Measurements from ENCODE around the gene ESR1.

ESR1 gene

DNA sequence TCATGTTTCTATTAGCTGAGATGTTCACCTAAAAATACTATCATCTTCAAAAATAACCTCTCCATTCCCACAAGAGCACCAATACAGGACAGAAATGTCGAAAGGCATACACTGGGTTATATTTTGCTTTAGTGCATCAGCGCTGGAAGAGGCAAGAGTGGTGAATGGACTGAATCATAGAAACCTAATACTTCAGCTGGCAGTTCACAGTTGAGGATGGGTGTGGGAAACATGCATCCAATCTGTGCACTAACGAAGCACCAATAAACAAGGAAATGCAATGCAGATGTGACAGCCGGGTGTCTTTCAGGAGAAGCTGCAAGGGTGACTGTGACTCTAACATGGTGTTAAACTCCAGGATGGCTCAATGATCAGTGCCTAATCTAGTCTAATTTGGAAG lies 365.8 kb downstream of the ESR1 start:
- ATAC-seq (replicated peaks; ENCODE audit: extremely low read depth, poor library complexity, severe bottlenecking) (no peak), DNase-seq (ENCODE audit: low spot score in 2 of 2) (no peak)
- Mint-ChIP-seq H3K9me3 (no peaks in the 10 kb centered on the region), H3K27me3 (no peaks in the 10 kb centered on the region), H3K27ac (ENCODE audit: low read depth) (peak overlapping the region; percentile 86), H3K4me3 (peak overlapping the region; percentile 4), H3K36me3 (ENCODE audit: insufficient read depth) (peaks cover 56% of the 10 kb centered on the region), H3K4me1 (peaks cover 51% of the 10 kb centered on the region)

DNA sequence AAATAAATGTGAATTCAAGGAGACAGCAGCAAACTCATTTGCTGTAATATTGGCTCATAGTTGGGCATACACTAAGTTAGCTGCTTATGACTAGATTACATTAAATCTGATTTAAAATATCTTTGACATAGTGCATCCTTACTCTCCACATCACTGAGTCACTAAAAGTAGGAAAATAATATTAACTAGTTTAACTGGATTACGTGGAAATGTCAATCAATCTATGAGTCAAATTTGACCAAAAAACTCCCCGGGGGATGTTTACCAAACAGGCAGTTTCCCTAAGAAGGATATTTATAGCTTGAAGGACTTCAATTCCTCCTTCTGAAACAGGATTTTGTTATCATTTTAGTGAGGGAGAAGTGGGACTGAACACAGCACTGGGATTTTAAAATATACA lies 366.5 kb downstream of the ESR1 start:
- Mint-ChIP-seq H3K9me3 (no peaks in the 10 kb centered on the region), H3K4me3 (peak overlapping the region; percentile 10), H3K27me3 (no peaks in the 10 kb centered on the region), H3K4me1 (peaks cover 48% of the 10 kb centered on the region), H3K36me3 (ENCODE audit: insufficient read depth) (peaks cover 59% of the 10 kb centered on the region), H3K27ac (ENCODE audit: low read depth) (peak overlapping the region; percentile 86)
- DNase-seq (ENCODE audit: low spot score in 2 of 2) (no peak), ATAC-seq (replicated peaks; ENCODE audit: extremely low read depth, poor library complexity, severe bottlenecking) (no peak)

DNA sequence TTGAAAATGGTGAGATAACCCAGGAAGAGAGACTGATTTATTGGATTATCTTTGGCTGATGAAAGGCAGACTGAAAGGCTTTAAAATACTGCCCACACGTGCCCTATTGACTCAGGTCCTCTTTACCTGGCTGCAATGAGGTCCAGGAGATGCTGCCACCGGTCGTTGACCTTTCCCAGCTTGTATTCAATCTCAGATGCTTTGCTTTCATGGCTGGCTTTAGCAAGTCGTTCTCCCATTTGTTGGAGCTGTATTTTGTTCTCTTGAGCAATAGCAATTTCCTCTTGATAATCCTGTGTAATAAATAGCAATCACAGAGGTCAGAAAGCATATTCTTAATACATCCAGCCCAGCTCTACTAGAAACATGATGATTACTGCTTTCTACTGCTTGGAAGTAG lies 368.8 kb downstream of the ESR1 start:
- H3K27me3 Mint-ChIP-seq: no peaks in the 10 kb centered on the region
- no peak overlapping the region for H3K4me3 Mint-ChIP-seq
- no peak overlapping the region for H3K27ac Mint-ChIP-seq (ENCODE audit: low read depth)
- peaks cover 49% of the 10 kb centered on the region for H3K4me1 Mint-ChIP-seq
- peaks cover 63% of the 10 kb centered on the region for H3K36me3 Mint-ChIP-seq (ENCODE audit: insufficient read depth)
- DNase-seq (ENCODE audit: low spot score in 2 of 2) (no peak), ATAC-seq (replicated peaks; ENCODE audit: extremely low read depth, poor library complexity, severe bottlenecking) (no peak)
- H3K9me3 Mint-ChIP-seq: no peaks in the 10 kb centered on the region

Measured in central memory CD8-positive, alpha-beta T cell (primary cell).